Sigmoid colon (tissue), 3 donors: ENCODE data around the gene LAMA1.

Source experiments
- CTCF ChIP-seq, 4 experiments: fragments of 450-650 bp in 3 of 4; fragments of 200-600 bp in 1 of 4; IDR thresholded peaks; one replicate each; pipeline ENCODE4 v1.5.1; 2016 to 2019; ENCODE audit warnings: antibody characterized with exemption in 4 of 4, mild to moderate bottlenecking in 3 of 4, moderate library complexity in 2 of 4
- POLR2A ChIP-seq, 2 donors: fragments of 450-650 bp; IDR thresholded peaks; one replicate each; pipeline ENCODE4 v1.6.1; 2016; ENCODE audit warnings: antibody characterized with exemption in 2 of 2, mild to moderate bottlenecking in 2 of 2, moderate library complexity in 2 of 2

GRCh38 chr18:7084080-7085065 is 33.2 kb downstream of the LAMA1 start:
- TF ChIP-seq CTCF (IDR thresholded peaks at IDR 0.05) (no peak), POLR2A (IDR thresholded peaks at IDR 0.05) (no peak)
